Measurements from ENCODE around the gene FGD4.

GRCh38 chr12:32440120-32440865 is 40.9 kb downstream of the FGD4 start:
- no peak for TF ChIP-seq CTCF (IDR thresholded peaks at IDR 0.05; ENCODE audit: insufficient read depth, low read length)
- TF ChIP-seq SPI1 (IDR thresholded peaks at IDR 0.05; ENCODE audit: borderline replicate concordance, low read depth) = no peak

Data from HL-60 (cell line).